HCT116 (cell line): ENCODE results near the gene DDX10. TPM values are rescaled to one million over a fixed set of nuclear protein-coding genes. Genes with fewer than 3 reads are reported as not detected.

Source experiments
- ATAC-seq: fragments of 200-7000 bp; cut with Tn5 transposase; 2 replicates; pipeline ENCODE4 v1.9.1; 2020; ENCODE audit warnings: mild to moderate bottlenecking, moderate library complexity
- BruUV-seq: library from RNA; stranded (reverse); fragments of 400-500 nt; replicated peaks from 2 replicates; lab custom pipeline; 2021; lab: Mats Ljungman, UMichigan
- CTCF ChIA-PET: fragments of 300-600 bp; sonication (Branson Sonifier 250); formaldehyde crosslinking; loops from one replicate; lab custom pipeline; 2021; ENCODE audit warnings: antibody characterized with exemption; lab: Charles Lee
- POLR2A ChIA-PET: fragments of 300-600, 350-600 bp; sonication (Branson Sonifier 250); formaldehyde crosslinking; loops from one replicate; lab custom pipeline; 2021; ENCODE audit warnings: antibody characterized with exemption; lab: Charles Lee
- RAD21 ChIA-PET, 2 experiments: fragments of 300-600 bp; sonication (Branson Sonifier 250); formaldehyde crosslinking; loops; one replicate each; lab custom pipeline; 2023; ENCODE audit warnings: low total read pairs in 2 of 2; ENCODE audit not compliant: uncharacterized antibody in 2 of 2, unreplicated experiment in 2 of 2, low non-redundant PET in 1 of 2; lab: Charles Lee
- DNase-seq: peaks from one replicate; pipeline ENCODE4 v3.0.0-alpha.2; 2010; ENCODE audit warnings: low read depth, low spot score
- H2AFZ ChIP-seq: fragments of 200-600 bp; shearing (Covaris generic), sonication (generic); 2 replicates; pipeline ENCODE4 v1.6.1; 2017; ENCODE audit warnings: low read depth, mixed run types, mixed read lengths, antibody characterized with exemption, low read length; ENCODE audit not compliant: poor library complexity, severe bottlenecking
- H3K27ac ChIP-seq: 2 replicates; pipeline ENCODE4 v1.5.1; 2012; ENCODE audit warnings: low read depth, low read length
- H3K27me3 ChIP-seq: fragments of 200-600 bp; sonication (generic); 2 replicates; pipeline ENCODE4 v1.6.1; 2016; ENCODE audit warnings: mixed run types, low read length, mixed read lengths; ENCODE audit not compliant: insufficient read depth
- H3K36me3 ChIP-seq, 2 experiments: fragments of 200-500 bp in 1 of 2; fragments of 200-600 bp in 1 of 2; sonication (Bioruptor generic) in 1 of 2; sonication (generic) in 1 of 2; 2 replicates each; pipeline versions ENCODE4 v1.5.1 to v1.6.1; 2014 to 2016; ENCODE audit warnings: low read length in 2 of 2, inconsistent platforms in 1 of 2, mixed read lengths in 1 of 2, mixed run types in 1 of 2; ENCODE audit not compliant: insufficient read depth in 2 of 2, control insufficient read depth in 1 of 2
- H3K4me1 ChIP-seq, 2 experiments: fragments of 200-600 bp in 1 of 2; sonication (generic) in 1 of 2; 2 replicates each; pipeline versions ENCODE4 v1.5.1 to v1.6.1; 2012 to 2017; ENCODE audit warnings: low read length in 2 of 2, inconsistent platforms in 1 of 2, mild to moderate bottlenecking in 1 of 2, mixed read lengths in 1 of 2, mixed run types in 1 of 2, moderate library complexity in 1 of 2; ENCODE audit not compliant: insufficient read depth in 2 of 2, control insufficient read depth in 1 of 2
- H3K4me2 ChIP-seq: fragments of 200-600 bp; sonication (generic); 2 replicates; pipeline ENCODE4 v1.6.1; 2017; ENCODE audit warnings: mixed run types, low read length, mixed read lengths
- H3K4me3 ChIP-seq, 2 experiments: fragments of 200-600 bp in 1 of 2; sonication (generic) in 1 of 2; replicated peaks in 1 of 2; 2 replicates each; pipeline ENCODE4 v1.5.1; 2011 to 2016; ENCODE audit warnings: low read length in 2 of 2, control low read depth in 1 of 2, low read depth in 1 of 2, mild to moderate bottlenecking in 1 of 2, mixed read lengths in 1 of 2, mixed run types in 1 of 2
- H3K79me2 ChIP-seq: fragments of 200-600 bp; sonication (generic); 2 replicates; pipeline ENCODE4 v1.6.1; 2017; ENCODE audit warnings: mild to moderate bottlenecking, mixed run types, low read length, moderate library complexity, mixed read lengths; ENCODE audit not compliant: insufficient read depth
- H3K9ac ChIP-seq: fragments of 200-600 bp; sonication (generic); 2 replicates; pipeline ENCODE4 v1.6.1; 2016; ENCODE audit warnings: low read length, mixed read lengths
- H3K9me2 ChIP-seq: fragments of 200-600 bp; sonication (generic), shearing (Covaris generic); 2 replicates; pipeline ENCODE4 v1.6.1; 2017; ENCODE audit warnings: mixed run types, mild to moderate bottlenecking, moderate library complexity; ENCODE audit not compliant: insufficient read depth
- H3K9me3 ChIP-seq, 2 experiments: fragments of 200-500 bp in 1 of 2; fragments of 200-600 bp in 1 of 2; sonication (Bioruptor generic) in 1 of 2; sonication (generic) in 1 of 2; 2 replicates each; pipeline ENCODE4 v1.6.1; 2014 to 2017; ENCODE audit warnings: low read length in 2 of 2, mixed read lengths in 2 of 2, inconsistent platforms in 1 of 2, low read depth in 1 of 2, mild to moderate bottlenecking in 1 of 2, mixed run types in 1 of 2, moderate library complexity in 1 of 2; ENCODE audit not compliant: control insufficient read depth in 1 of 2, insufficient read depth in 1 of 2
- H4K20me1 ChIP-seq: fragments of 200-600 bp; sonication (generic), shearing (Covaris generic); 2 replicates; pipeline ENCODE4 v1.6.1; 2017; ENCODE audit warnings: mixed run types, mild to moderate bottlenecking, moderate library complexity; ENCODE audit not compliant: insufficient read depth
- CBX3 ChIP-seq: IDR thresholded peaks from 2 replicates; pipeline ENCODE4 v1.6.1; 2012; ENCODE audit warnings: low read depth
- CEBPB ChIP-seq: IDR thresholded peaks from 2 replicates; pipeline ENCODE4 v1.6.1; 2012; ENCODE audit warnings: low read depth
- CTCF ChIP-seq, 3 experiments: fragments of 200-600 bp in 1 of 3; sonication (generic) in 1 of 3; IDR thresholded peaks in 2 of 3; conservative IDR thresholded peaks in 1 of 3; 2 replicates each; pipeline ENCODE4 v1.5.1; 2012 to 2017; ENCODE audit warnings: low read depth in 2 of 3, low read length in 2 of 3, antibody characterized with exemption in 1 of 3, borderline replicate concordance in 1 of 3, control low read depth in 1 of 3, mild to moderate bottlenecking in 1 of 3, mixed read lengths in 1 of 3, mixed run types in 1 of 3, moderate library complexity in 1 of 3; ENCODE audit not compliant: insufficient read depth in 1 of 3
- EGR1 ChIP-seq: IDR thresholded peaks from 2 replicates; pipeline ENCODE4 v1.6.1; 2012; ENCODE audit warnings: low read depth
- ELF1 ChIP-seq: IDR thresholded peaks from 2 replicates; pipeline ENCODE4 v1.6.1; 2012; ENCODE audit warnings: low read depth, borderline replicate concordance
- EZH2 ChIP-seq: fragments of 200-600 bp; sonication (generic); IDR thresholded peaks from 2 replicates; pipeline ENCODE4 v1.6.1; 2017; ENCODE audit warnings: antibody characterized with exemption, mixed run types
- FOSL1 ChIP-seq: IDR thresholded peaks from 2 replicates; pipeline ENCODE4 v1.6.1; 2012; ENCODE audit warnings: low read depth
- JUND ChIP-seq: IDR thresholded peaks from 2 replicates; pipeline ENCODE4 v1.6.1; 2012
- POLR2A ChIP-seq: IDR thresholded peaks from 2 replicates; pipeline ENCODE4 v1.7.0; 2011; ENCODE audit warnings: borderline replicate concordance; ENCODE audit not compliant: insufficient read depth, insufficient read length; ENCODE audit errors: extremely low read depth
- POLR2AphosphoS5 ChIP-seq: IDR thresholded peaks from 2 replicates; pipeline ENCODE4 v1.6.1; 2011; ENCODE audit warnings: mild to moderate bottlenecking, low read depth, low read length, moderate library complexity
- RAD21 ChIP-seq: IDR thresholded peaks from 2 replicates; pipeline ENCODE4 v1.6.1; 2012; ENCODE audit warnings: low read depth, mild to moderate bottlenecking
- REST ChIP-seq: IDR thresholded peaks from 2 replicates; pipeline ENCODE4 v1.6.1; 2012; ENCODE audit warnings: low read depth
- SIN3A ChIP-seq: IDR thresholded peaks from 2 replicates; pipeline ENCODE4 v1.6.1; 2012; ENCODE audit warnings: low read depth
- SP1 ChIP-seq: IDR thresholded peaks from 2 replicates; pipeline ENCODE4 v1.6.1; 2012; ENCODE audit warnings: low read depth
- SRF ChIP-seq: IDR thresholded peaks from 2 replicates; pipeline ENCODE4 v1.6.1; 2012; ENCODE audit warnings: low read depth
- TCF7L2 ChIP-seq: IDR thresholded peaks from 2 replicates; pipeline ENCODE4 v1.7.0; 2011; ENCODE audit warnings: borderline replicate concordance, inconsistent platforms; ENCODE audit not compliant: insufficient read depth, insufficient read length; ENCODE audit errors: extremely low read depth
- YY1 ChIP-seq: IDR thresholded peaks from 2 replicates; pipeline ENCODE4 v1.6.1; 2011; ENCODE audit warnings: low read length, low read depth, moderate library complexity, mild to moderate bottlenecking; ENCODE audit not compliant: insufficient replicate concordance; ENCODE audit errors: extremely low read depth
- ZBTB33 ChIP-seq: IDR thresholded peaks from 2 replicates; pipeline ENCODE4 v1.6.1; 2011; ENCODE audit warnings: mild to moderate bottlenecking, low read length, moderate library complexity; ENCODE audit not compliant: insufficient replicate concordance; ENCODE audit errors: extremely low read depth
- ZFX ChIP-seq: fragments of 450-650 bp; IDR thresholded peaks from 2 replicates; pipeline ENCODE4 v1.6.1; 2017
- ZNF274 ChIP-seq: fragments of 200-500 bp; sonication (Bioruptor generic); IDR thresholded peaks from 2 replicates; pipeline ENCODE4 v1.6.1; 2014; ENCODE audit warnings: mild to moderate bottlenecking, low read depth, low read length, inconsistent platforms
- intact Hi-C: fragments of 100-400 bp; cut with micrococcal nuclease; formaldehyde crosslinking; loops from 2 replicates; pipeline ENCODE4 v1.10.0; 2022
- total RNA-seq: library from RNA; stranded (reverse); gene quantifications from one replicate; pipeline ENCODE4 v1.2.1, GENCODE V29; 2021; ENCODE audit not compliant: unreplicated experiment

Gene DDX10
- total RNA-seq, 1 experiment from 2014 or later = 66.5 TPM

DNA sequence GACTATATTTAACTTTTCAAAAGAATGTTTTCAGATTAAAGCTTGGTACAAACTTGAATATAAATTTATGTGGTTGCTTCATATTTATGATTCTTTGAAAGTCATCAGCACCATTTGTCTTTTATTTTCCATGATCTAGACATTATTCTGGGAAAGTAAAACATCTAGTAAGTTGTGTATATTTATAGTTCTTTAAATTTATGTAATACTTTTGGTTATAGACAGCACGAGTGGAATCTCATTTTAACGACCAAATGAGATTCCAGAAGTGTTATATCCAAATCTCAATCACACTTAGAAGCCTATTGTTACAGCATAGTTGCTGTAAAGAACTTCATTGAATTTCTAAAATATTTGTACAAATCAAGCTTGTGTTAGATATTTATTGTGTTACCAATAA is 212.3 kb downstream of the DDX10 start:
- H3K9me3 ChIP-seq = no peaks in the 10 kb centered on the region
- ChIA-PET CTCF (no interaction called here), POLR2A (no interaction called here), RAD21 (no interaction called here)
- DNase-seq (no peak), ATAC-seq (no peak)
- H3K4me1 ChIP-seq = peaks cover 10 to 20% of the 10 kb centered on the region in 2 experiments; a peak in 3 of 4 replicates
- no peak overlapping the region for H3K4me2 ChIP-seq
- no peaks in the 10 kb centered on the region for H3K27me3 ChIP-seq
- H3K79me2 ChIP-seq = peaks cover 8% of the 10 kb centered on the region; the same call in 1 of the 2 replicates
- intact Hi-C loops = loop anchor here (10.0 kb wide), 1 partner anchor 1058 kb away; no protein-coding TSS in a partner anchor
- no peak overlapping the region for H2AFZ ChIP-seq
- H3K4me3 ChIP-seq = no peak overlapping the region
- H3K27ac ChIP-seq = no peak overlapping the region
- no peaks in the 10 kb centered on the region for H3K9me2 ChIP-seq
- H3K9ac ChIP-seq = no peak overlapping the region
- H4K20me1 ChIP-seq = no peaks in the 10 kb centered on the region
- no peaks in the 10 kb centered on the region for H3K36me3 ChIP-seq
- BruUV-seq = no TSS peak
- TF ChIP-seq REST (no peak), RAD21 (no peak), FOSL1 (no peak), CTCF (IDR thresholded peaks at IDR 0.05 in 2 of 3, conservative IDR thresholded peaks at IDR 0.05 in 1 of 3; ENCODE audit: borderline replicate concordance in 1 of 3, insufficient read depth in 1 of 3, low read depth in 2 of 3, low read length in 2 of 3) (no peak), CBX3 (no peak), EZH2 (no peak), POLR2AphosphoS5 (no peak), POLR2A (no peak), EGR1 (no peak), SRF (no peak), CEBPB (no peak), ZBTB33 (no peak), ZFX (no peak), TCF7L2 (no peak), SIN3A (no peak), JUND (no peak), ZNF274 (no peak), YY1 (no peak), SP1 (no peak), ELF1 (no peak)
